Body of pancreas (tissue), 4 donors: Measurements from ENCODE around the gene LYST. TPM values are rescaled to one million over a fixed set of nuclear protein-coding genes. Genes with fewer than 3 reads are reported as not detected.

Experiments used
- ATAC-seq: fragments of 150-250 bp; one replicate; pipeline ENCODE4 v1.9.1; 2016
- DNase-seq, 4 donors: peaks; one replicate each; pipeline ENCODE4 v3.0.0-alpha.2; 2019
- H3K27ac ChIP-seq, 4 donors: fragments of 200-600 bp; sonication (generic); 1 replicate in 3 of 4; 2 replicates in 1 of 4; pipeline versions ENCODE4 v1.5.1 to v1.6.1; 2016 to 2019; ENCODE audit warnings: mild to moderate bottlenecking in 1 of 4, mixed read lengths in 1 of 4, moderate library complexity in 1 of 4
- H3K27me3 ChIP-seq, 2 donors: fragments of 200-600 bp; sonication (generic); one replicate each; pipeline ENCODE4 v1.6.0; 2016; ENCODE audit warnings: mild to moderate bottlenecking in 1 of 2
- H3K36me3 ChIP-seq, 2 donors: fragments of 200-600 bp; sonication (generic); replicated peaks in 1 of 2; 2 replicates each; pipeline ENCODE4 v1.5.1; 2016; ENCODE audit warnings: low read depth in 2 of 2; ENCODE audit not compliant: insufficient read depth in 1 of 2
- H3K4me1 ChIP-seq: fragments of 200-600 bp; sonication (generic); one replicate; pipeline ENCODE4 v1.6.0; 2016
- H3K4me3 ChIP-seq, 2 donors: fragments of 200-600 bp; sonication (generic); 1 replicate in 1 of 2; 2 replicates in 1 of 2; pipeline ENCODE4 v1.5.1; 2016 to 2019
- H3K9me3 ChIP-seq, 3 donors: fragments of 200-600 bp; sonication (generic); 1 replicate in 2 of 3; 2 replicates in 1 of 3; pipeline ENCODE4 v1.5.1; 2016
- POLR2A ChIP-seq, 3 donors: fragments of 450-650 bp; IDR thresholded peaks; one replicate each; pipeline ENCODE4 v1.6.1; 2016; ENCODE audit warnings: antibody characterized with exemption in 3 of 3, mild to moderate bottlenecking in 2 of 3
- WGBS, 2 donors: methylation state at CpG; one replicate each; pipeline ENCODE4 v1.1.5; 2017; 5-methylcytosine and 5-hydroxymethylcytosine counted together
- intact Hi-C: fragments of 100-400 bp; cut with DNase I; formaldehyde crosslinking; loops from one replicate; pipeline ENCODE4 v1.15.1; 2023
- total RNA-seq, 2 donors: library from RNA; depleted of rRNA; stranded (reverse); fragments of >200 nt; gene quantifications; one replicate each; pipeline ENCODE4 v1.1.0, GENCODE V29; 2016
- TF ChIP-seq, protein P1 (sequence below), 7 experiments: fragments of 450-650 bp in 4 of 7; fragments of 200-600 bp in 3 of 7; sonication (generic) in 3 of 7; IDR thresholded peaks; one replicate each; pipeline ENCODE4 v1.5.1; 2016 to 2019; ENCODE audit warnings: antibody characterized with exemption in 7 of 7

Gene LYST
- total RNA-seq, 2 donors from 2014 or later, result 16.5 to 21.0 TPM

DNA sequence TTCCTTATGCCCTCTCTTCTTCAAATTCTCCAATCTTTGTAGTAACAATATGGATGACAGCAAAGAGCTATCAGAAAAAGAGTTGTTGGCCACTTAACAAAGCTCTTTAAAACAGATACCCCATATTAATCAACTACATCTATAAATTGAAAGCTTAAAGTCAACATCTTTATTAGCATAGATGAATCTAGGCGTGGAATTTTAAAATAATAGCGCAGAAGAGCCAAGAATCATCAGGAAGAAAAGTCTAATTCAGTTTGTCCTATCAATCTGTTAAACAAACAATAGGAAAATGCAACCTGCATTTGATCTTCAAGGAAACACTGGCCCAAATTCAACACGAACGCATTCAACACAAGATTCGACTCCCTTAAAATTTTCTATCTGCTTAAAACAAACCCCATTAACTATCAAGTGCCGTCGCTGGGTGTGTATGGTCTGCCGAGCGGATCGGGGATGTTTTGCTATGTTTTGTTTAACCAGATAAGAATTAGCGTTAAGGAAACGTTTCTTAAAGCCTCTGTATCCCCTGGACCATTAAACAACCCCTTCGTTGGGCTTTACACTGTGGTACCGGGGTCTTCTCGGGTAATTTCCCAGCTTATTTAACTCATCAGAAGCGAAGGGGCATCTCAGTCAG lies 1.0 kb downstream of the LYST start:
- no peak for ATAC-seq

DNA sequence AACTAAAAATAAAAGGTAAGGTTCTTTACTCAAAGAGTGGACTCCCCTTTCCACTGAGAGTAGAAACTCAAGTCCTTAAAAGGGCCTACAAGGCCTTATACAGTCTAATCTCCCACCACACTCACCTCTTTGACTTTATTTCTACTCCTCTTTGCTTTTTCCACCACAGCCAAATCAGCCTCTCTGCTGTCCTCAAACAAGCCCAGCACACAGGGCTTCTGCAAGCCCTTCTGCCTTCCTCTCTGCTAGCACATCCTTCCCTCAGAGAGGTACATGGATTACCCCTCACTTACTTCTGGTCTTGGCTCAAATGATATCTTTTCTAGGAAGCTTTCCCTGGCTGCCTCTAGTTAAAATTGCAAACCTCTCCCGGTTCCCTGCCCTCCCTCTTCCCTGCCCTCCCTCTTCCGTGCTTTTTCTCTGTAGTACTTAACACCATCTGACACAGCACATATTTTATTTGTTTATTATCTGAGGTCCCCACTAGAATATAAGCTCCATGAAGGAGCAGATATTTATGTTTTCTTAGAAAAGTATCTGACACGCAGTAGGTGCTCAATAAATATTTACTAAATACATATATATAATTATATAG lies 1.7 kb downstream of the LYST start:
- ATAC-seq, result no peak
- intact Hi-C loops, result no loop called here
- no peaks in the 10 kb centered on the region for H3K9me3 ChIP-seq
- no peak overlapping the region for H3K4me3 ChIP-seq
- 17 to 26% methylated on average over 2 of the region's 3 CpGs for WGBS, 2 donors
- no peaks in the 10 kb centered on the region for H3K27me3 ChIP-seq
- no peak for DNase-seq
- no peaks in the 10 kb centered on the region for H3K36me3 ChIP-seq
- H3K4me1 ChIP-seq, result peaks cover 20% of the 10 kb centered on the region
- no peak for TF ChIP-seq POLR2A (IDR thresholded peaks at IDR 0.05)
- TF ChIP-seq, protein P1, sequence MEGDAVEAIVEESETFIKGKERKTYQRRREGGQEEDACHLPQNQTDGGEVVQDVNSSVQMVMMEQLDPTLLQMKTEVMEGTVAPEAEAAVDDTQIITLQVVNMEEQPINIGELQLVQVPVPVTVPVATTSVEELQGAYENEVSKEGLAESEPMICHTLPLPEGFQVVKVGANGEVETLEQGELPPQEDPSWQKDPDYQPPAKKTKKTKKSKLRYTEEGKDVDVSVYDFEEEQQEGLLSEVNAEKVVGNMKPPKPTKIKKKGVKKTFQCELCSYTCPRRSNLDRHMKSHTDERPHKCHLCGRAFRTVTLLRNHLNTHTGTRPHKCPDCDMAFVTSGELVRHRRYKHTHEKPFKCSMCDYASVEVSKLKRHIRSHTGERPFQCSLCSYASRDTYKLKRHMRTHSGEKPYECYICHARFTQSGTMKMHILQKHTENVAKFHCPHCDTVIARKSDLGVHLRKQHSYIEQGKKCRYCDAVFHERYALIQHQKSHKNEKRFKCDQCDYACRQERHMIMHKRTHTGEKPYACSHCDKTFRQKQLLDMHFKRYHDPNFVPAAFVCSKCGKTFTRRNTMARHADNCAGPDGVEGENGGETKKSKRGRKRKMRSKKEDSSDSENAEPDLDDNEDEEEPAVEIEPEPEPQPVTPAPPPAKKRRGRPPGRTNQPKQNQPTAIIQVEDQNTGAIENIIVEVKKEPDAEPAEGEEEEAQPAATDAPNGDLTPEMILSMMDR (IDR thresholded peaks at IDR 0.05), result no peak
- peak overlapping the region in 1 of 4 donors; percentile 98 for H3K27ac ChIP-seq

More for the DNA sequence above, 1.0 kb downstream of the LYST start:
- no peaks in the 10 kb centered on the region for H3K27me3 ChIP-seq
- TF ChIP-seq, protein P1 (IDR thresholded peaks at IDR 0.05), result no peak
- no peak for TF ChIP-seq POLR2A (IDR thresholded peaks at IDR 0.05)
- H3K36me3 ChIP-seq, result no peaks in the 10 kb centered on the region
- intact Hi-C loops, result no loop called here
- peak overlapping the region; percentile 83 to 98 (median 91) for H3K27ac ChIP-seq
- peak overlapping the region; percentile 44 to 92 for H3K4me3 ChIP-seq
- WGBS, 2 donors, result 1% methylated on average over 16 of the region's 16 CpGs
- no peaks in the 10 kb centered on the region for H3K9me3 ChIP-seq
- peaks cover 20% of the 10 kb centered on the region for H3K4me1 ChIP-seq
- no peak for DNase-seq

DNA sequence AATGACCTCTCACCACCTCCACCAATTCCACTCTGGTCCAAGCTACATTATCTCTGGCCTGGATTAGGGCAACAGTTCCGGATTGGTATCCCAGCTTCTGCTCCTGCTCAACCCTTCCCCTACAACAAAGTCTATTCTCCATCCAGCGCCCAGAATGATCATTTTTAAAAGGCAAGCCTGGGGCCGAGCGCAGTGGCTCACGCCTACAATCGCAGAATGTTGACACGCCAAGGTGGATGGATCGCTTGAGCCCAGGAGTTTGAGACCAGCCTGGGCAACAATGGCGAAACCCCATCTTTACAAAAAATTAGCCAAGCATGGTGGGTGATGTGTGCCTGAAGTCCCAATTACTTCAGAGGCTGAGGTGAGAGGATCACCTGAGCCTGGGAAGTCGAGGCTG lies 2.2 kb downstream of the LYST start:
- Histone ChIP-seq H3K27ac (no peak overlapping the region), H3K36me3 (no peaks in the 10 kb centered on the region), H3K27me3 (no peaks in the 10 kb centered on the region), H3K4me3 (no peak overlapping the region), H3K4me1 (peaks cover 20% of the 10 kb centered on the region), H3K9me3 (no peaks in the 10 kb centered on the region)
- 78 to 95% methylated on average over 10 of the region's 10 CpGs for whole genome bisulfite sequencing, 2 donors
- DNase-seq (no peak), ATAC-seq (no peak)
- no peak for TF ChIP-seq POLR2A (IDR thresholded peaks at IDR 0.05)
- intact Hi-C loops, result no loop called here

DNA sequence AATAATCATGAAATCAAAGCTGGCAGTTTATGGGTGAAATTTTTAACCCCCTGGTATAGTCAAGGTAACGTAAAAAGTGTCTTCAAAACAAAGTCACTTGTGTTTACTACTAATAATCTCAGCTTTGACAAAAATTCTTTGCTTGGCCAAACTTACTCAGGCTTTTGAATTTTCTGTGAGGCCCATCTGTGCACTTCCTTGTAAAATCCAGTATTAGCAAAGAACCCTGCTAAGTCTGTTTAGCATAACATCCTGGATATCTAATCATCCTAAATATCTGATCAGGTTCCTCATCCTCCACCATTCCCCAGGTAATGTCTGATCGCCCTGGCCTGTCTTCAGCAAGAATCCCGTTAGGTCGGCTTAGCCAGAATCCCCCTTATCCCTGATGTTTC lies 3.0 kb downstream of the LYST start:
- DNase-seq (no peak), ATAC-seq (no peak)
- Histone ChIP-seq H3K9me3 (no peaks in the 10 kb centered on the region), H3K36me3 (no peaks in the 10 kb centered on the region), H3K27ac (no peak overlapping the region), H3K4me1 (peaks cover 20% of the 10 kb centered on the region), H3K4me3 (no peak overlapping the region), H3K27me3 (no peaks in the 10 kb centered on the region)
- 78 to 81% methylated on average over 4 of the region's 4 CpGs for WGBS, 2 donors
- intact Hi-C loops, result no loop called here
- TF ChIP-seq POLR2A (IDR thresholded peaks at IDR 0.05), result no peak
- TF ChIP-seq, protein P1 (IDR thresholded peaks at IDR 0.05), result no peak

DNA sequence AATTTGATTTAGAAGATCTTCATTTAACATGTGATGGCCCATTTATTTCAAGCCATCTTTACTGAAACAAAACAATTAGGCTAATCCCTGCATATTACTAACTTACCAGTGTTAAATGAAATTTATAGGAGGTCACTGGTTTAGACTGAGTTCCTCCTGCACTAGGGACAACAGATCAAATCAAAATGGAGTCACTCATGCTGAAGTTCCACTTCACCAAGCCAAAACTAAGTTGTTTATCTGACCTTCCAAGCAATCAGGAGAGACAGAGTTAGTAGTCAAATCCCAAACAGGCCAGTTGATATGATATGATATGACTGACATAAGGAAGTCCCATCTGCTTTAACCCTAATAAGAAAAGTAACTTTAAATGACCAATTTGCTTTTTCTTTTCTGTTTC lies 4.8 kb downstream of the LYST start:
- intact Hi-C loops, result no loop called here
- H3K4me1 ChIP-seq, result peaks cover 13% of the 10 kb centered on the region
- TF ChIP-seq, protein P1 (IDR thresholded peaks at IDR 0.05), result no peak
- no peak for TF ChIP-seq POLR2A (IDR thresholded peaks at IDR 0.05)
- DNase-seq (no peak), ATAC-seq (no peak)
- H3K27me3 ChIP-seq, result no peaks in the 10 kb centered on the region
- no peak overlapping the region for H3K4me3 ChIP-seq
- no peaks in the 10 kb centered on the region for H3K9me3 ChIP-seq
- H3K36me3 ChIP-seq, result no peaks in the 10 kb centered on the region
- no peak overlapping the region for H3K27ac ChIP-seq
